NCI-H69 (cell line): ENCODE measurements around the gene CTDP1.

Experiments
- DNase-seq: peaks from one replicate; lab custom pipeline; 2025; lab: John Stamatoyannopoulos, UW

Gene CTDP1

GRCh38 chr18:79796531-79797405 is 117.2 kb downstream of the CTDP1 start:
- DNase-seq: peak; percentile 16

- DNase-seq: peak; percentile 56
Observed at GRCh38 chr18:79797518-79798345, 118.1 kb downstream of the CTDP1 start, which contains the start of gene KCNG2. KCNG2 (plus strand) TSS chr18:79797938; CDS start chr18:79863668, 65,730 bp downstream.

- peak; percentile 18 for DNase-seq
Observed at GRCh38 chr18:79798346-79798998, 118.9 kb downstream of the CTDP1 start.

- DNase-seq: peak; percentile 28
Observed at GRCh38 chr18:79798999-79799370, 119.4 kb downstream of the CTDP1 start.

GRCh38 chr18:79799619-79800370 is 120.2 kb downstream of the CTDP1 start:
- peak; percentile 22 for DNase-seq

GRCh38 chr18:79800371-79801180 is 121.0 kb downstream of the CTDP1 start:
- no peak for DNase-seq

GRCh38 chr18:79801217-79801616 is 121.6 kb downstream of the CTDP1 start:
- no peak for DNase-seq

- DNase-seq: no peak
Observed at GRCh38 chr18:79801641-79802040, 122.0 kb downstream of the CTDP1 start.

GRCh38 chr18:79802298-79802697 is 122.7 kb downstream of the CTDP1 start:
- no peak for DNase-seq

- no peak for DNase-seq
Observed at GRCh38 chr18:79803611-79804051, 124.0 kb downstream of the CTDP1 start.
